ENCODE results near the gene TBC1D12. TPM values are rescaled to one million over a fixed set of nuclear protein-coding genes. Genes with fewer than 3 reads are reported as not detected.

TBC1D12 gene
- total RNA-seq, 1 donor from 2014 or later: 16.8 TPM

GRCh38 chr10:94450782-94451181 is 48.4 kb downstream of the TBC1D12 start:
- no peak overlapping the region for H3K4me3 Mint-ChIP-seq (ENCODE audit: unreplicated experiment)
- H3K27me3 Mint-ChIP-seq (ENCODE audit: unreplicated experiment): no peaks in the 10 kb centered on the region
- TF ChIP-seq CTCF (IDR thresholded peaks at IDR 0.05): no peak
- H3K9me3 Mint-ChIP-seq (ENCODE audit: unreplicated experiment): peaks cover 23% of the 10 kb centered on the region
- H3K36me3 Mint-ChIP-seq (ENCODE audit: unreplicated experiment): peaks cover 41% of the 10 kb centered on the region
- no peak for DNase-seq (ENCODE audit: extremely low spot score, unreplicated experiment)
- H3K27ac Mint-ChIP-seq (ENCODE audit: unreplicated experiment): no peak overlapping the region
- no peaks in the 10 kb centered on the region for H3K4me1 Mint-ChIP-seq (ENCODE audit: unreplicated experiment)

- no peak for TF ChIP-seq CTCF (IDR thresholded peaks at IDR 0.05)
- no peak for DNase-seq (ENCODE audit: extremely low spot score, unreplicated experiment)
- Mint-ChIP-seq H3K4me1 (ENCODE audit: unreplicated experiment) (no peaks in the 10 kb centered on the region), H3K27ac (ENCODE audit: unreplicated experiment) (no peak overlapping the region), H3K27me3 (ENCODE audit: unreplicated experiment) (no peaks in the 10 kb centered on the region), H3K36me3 (ENCODE audit: unreplicated experiment) (peaks cover 44% of the 10 kb centered on the region), H3K9me3 (ENCODE audit: unreplicated experiment) (peaks cover 34% of the 10 kb centered on the region), H3K4me3 (ENCODE audit: unreplicated experiment) (no peak overlapping the region)
Observed at GRCh38 chr10:94451883-94452519, 49.7 kb downstream of the TBC1D12 start.

- peaks cover 62% of the 10 kb centered on the region for H3K36me3 Mint-ChIP-seq (ENCODE audit: unreplicated experiment)
- H3K4me1 Mint-ChIP-seq (ENCODE audit: unreplicated experiment): no peaks in the 10 kb centered on the region
- no peaks in the 10 kb centered on the region for H3K27me3 Mint-ChIP-seq (ENCODE audit: unreplicated experiment)
- no peak overlapping the region for H3K4me3 Mint-ChIP-seq (ENCODE audit: unreplicated experiment)
- TF ChIP-seq CTCF (IDR thresholded peaks at IDR 0.05): no peak
- no peak for DNase-seq (ENCODE audit: extremely low spot score, unreplicated experiment)
- peaks cover 48% of the 10 kb centered on the region for H3K9me3 Mint-ChIP-seq (ENCODE audit: unreplicated experiment)
- H3K27ac Mint-ChIP-seq (ENCODE audit: unreplicated experiment): no peak overlapping the region
Observed at GRCh38 chr10:94456942-94457341, 54.6 kb downstream of the TBC1D12 start.

GRCh38 chr10:94459385-94459784 is 57.0 kb downstream of the TBC1D12 start:
- TF ChIP-seq CTCF (IDR thresholded peaks at IDR 0.05): no peak
- Mint-ChIP-seq H3K4me3 (ENCODE audit: unreplicated experiment) (no peak overlapping the region), H3K9me3 (ENCODE audit: unreplicated experiment) (peaks cover 53% of the 10 kb centered on the region), H3K36me3 (ENCODE audit: unreplicated experiment) (peaks cover 59% of the 10 kb centered on the region), H3K27me3 (ENCODE audit: unreplicated experiment) (no peaks in the 10 kb centered on the region), H3K27ac (ENCODE audit: unreplicated experiment) (no peak overlapping the region), H3K4me1 (ENCODE audit: unreplicated experiment) (no peaks in the 10 kb centered on the region)
- no peak for DNase-seq (ENCODE audit: extremely low spot score, unreplicated experiment)

GRCh38 chr10:94461503-94461902 is 59.2 kb downstream of the TBC1D12 start:
- DNase-seq (ENCODE audit: extremely low spot score, unreplicated experiment): no peak
- Mint-ChIP-seq H3K36me3 (ENCODE audit: unreplicated experiment) (peaks cover 42% of the 10 kb centered on the region), H3K4me3 (ENCODE audit: unreplicated experiment) (no peak overlapping the region), H3K4me1 (ENCODE audit: unreplicated experiment) (no peaks in the 10 kb centered on the region), H3K27ac (ENCODE audit: unreplicated experiment) (no peak overlapping the region), H3K27me3 (ENCODE audit: unreplicated experiment) (no peaks in the 10 kb centered on the region), H3K9me3 (ENCODE audit: unreplicated experiment) (peaks cover 39% of the 10 kb centered on the region)
- TF ChIP-seq CTCF (IDR thresholded peaks at IDR 0.05): no peak

Measured in osteocyte (in vitro differentiated cells).